ENCODE measurements around the gene PGAP3.

DNA sequence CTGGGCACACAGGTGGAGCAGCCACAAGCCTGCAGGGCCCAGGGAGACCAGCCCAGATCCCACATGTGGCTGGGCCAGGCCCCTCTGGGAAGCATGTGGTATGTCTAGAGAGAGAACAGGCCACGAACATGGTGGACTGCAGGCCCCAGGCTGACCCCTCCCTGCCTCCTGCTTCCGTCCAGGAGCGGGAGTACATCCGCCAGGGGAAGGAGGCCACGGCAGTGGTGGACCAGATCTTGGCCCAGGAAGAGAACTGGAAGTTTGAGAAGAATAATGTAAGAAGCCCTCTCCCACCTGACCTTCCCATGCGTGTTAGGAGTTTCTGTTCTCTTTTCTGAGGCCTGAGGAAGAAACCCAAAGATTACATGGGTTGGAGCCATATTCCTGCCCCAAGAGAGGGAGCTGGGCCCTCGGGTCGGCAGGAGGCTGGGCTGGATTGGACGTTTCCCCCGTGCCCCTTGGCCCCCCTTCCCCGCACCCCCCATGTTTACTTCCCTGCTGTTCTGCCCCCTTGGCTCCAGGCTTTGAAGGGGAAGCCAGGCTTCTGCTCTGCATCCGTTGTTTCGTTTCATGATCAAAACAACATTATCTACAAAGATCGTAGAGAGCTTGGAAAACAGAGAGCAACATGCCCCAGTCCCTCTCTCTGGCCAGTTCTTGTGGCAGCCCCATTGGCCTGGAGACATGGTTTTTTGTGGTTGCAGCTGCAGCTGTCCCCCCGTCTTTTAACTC is 28.4 kb downstream of the PGAP3 start:
- TF ChIP-seq, protein P1, sequence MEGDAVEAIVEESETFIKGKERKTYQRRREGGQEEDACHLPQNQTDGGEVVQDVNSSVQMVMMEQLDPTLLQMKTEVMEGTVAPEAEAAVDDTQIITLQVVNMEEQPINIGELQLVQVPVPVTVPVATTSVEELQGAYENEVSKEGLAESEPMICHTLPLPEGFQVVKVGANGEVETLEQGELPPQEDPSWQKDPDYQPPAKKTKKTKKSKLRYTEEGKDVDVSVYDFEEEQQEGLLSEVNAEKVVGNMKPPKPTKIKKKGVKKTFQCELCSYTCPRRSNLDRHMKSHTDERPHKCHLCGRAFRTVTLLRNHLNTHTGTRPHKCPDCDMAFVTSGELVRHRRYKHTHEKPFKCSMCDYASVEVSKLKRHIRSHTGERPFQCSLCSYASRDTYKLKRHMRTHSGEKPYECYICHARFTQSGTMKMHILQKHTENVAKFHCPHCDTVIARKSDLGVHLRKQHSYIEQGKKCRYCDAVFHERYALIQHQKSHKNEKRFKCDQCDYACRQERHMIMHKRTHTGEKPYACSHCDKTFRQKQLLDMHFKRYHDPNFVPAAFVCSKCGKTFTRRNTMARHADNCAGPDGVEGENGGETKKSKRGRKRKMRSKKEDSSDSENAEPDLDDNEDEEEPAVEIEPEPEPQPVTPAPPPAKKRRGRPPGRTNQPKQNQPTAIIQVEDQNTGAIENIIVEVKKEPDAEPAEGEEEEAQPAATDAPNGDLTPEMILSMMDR (IDR thresholded peaks at IDR 0.05) = no peak
- TF ChIP-seq ZFX (IDR thresholded peaks at IDR 0.05; ENCODE audit: borderline replicate concordance) = no peak

Data from 22Rv1 (cell line).